ENCODE measurements around the gene DKC1.
"Not testable (repeated sequence)": the region's sequence is repeated elsewhere in the genome, so short reads cannot be mapped to it uniquely, and the experiment has no call there.

DNA sequence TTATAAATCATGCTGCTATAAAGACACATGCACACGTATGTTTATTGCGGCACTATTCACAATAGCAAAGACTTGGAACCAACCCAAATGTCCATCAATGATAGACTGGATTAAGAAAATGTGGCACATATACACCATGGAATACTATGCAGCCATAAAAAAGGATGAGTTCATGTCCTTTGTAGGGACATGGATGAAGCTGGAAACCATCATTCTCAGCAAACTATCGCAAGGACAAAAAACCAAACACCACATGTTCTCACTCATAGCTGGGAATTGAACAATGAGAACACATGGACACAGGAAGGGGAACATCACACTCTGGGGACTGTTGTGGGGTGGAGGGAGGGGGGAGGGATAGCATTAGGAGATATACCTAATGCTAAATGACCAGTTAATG is 62.9 kb downstream of the DKC1 start:
- TF ChIP-seq, protein P1, sequence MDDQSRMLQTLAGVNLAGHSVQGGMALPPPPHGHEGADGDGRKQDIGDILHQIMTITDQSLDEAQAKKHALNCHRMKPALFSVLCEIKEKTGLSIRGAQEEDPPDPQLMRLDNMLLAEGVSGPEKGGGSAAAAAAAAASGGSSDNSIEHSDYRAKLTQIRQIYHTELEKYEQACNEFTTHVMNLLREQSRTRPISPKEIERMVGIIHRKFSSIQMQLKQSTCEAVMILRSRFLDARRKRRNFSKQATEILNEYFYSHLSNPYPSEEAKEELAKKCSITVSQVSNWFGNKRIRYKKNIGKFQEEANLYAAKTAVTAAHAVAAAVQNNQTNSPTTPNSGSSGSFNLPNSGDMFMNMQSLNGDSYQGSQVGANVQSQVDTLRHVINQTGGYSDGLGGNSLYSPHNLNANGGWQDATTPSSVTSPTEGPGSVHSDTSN (CRISPR knock-in tag; IDR thresholded peaks at IDR 0.05): not testable (repeated sequence)
- TF ChIP-seq, protein P2, sequence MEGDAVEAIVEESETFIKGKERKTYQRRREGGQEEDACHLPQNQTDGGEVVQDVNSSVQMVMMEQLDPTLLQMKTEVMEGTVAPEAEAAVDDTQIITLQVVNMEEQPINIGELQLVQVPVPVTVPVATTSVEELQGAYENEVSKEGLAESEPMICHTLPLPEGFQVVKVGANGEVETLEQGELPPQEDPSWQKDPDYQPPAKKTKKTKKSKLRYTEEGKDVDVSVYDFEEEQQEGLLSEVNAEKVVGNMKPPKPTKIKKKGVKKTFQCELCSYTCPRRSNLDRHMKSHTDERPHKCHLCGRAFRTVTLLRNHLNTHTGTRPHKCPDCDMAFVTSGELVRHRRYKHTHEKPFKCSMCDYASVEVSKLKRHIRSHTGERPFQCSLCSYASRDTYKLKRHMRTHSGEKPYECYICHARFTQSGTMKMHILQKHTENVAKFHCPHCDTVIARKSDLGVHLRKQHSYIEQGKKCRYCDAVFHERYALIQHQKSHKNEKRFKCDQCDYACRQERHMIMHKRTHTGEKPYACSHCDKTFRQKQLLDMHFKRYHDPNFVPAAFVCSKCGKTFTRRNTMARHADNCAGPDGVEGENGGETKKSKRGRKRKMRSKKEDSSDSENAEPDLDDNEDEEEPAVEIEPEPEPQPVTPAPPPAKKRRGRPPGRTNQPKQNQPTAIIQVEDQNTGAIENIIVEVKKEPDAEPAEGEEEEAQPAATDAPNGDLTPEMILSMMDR (tag by site-specific recombination; IDR thresholded peaks at IDR 0.05): not testable (repeated sequence)
- TF ChIP-seq, protein P3, sequence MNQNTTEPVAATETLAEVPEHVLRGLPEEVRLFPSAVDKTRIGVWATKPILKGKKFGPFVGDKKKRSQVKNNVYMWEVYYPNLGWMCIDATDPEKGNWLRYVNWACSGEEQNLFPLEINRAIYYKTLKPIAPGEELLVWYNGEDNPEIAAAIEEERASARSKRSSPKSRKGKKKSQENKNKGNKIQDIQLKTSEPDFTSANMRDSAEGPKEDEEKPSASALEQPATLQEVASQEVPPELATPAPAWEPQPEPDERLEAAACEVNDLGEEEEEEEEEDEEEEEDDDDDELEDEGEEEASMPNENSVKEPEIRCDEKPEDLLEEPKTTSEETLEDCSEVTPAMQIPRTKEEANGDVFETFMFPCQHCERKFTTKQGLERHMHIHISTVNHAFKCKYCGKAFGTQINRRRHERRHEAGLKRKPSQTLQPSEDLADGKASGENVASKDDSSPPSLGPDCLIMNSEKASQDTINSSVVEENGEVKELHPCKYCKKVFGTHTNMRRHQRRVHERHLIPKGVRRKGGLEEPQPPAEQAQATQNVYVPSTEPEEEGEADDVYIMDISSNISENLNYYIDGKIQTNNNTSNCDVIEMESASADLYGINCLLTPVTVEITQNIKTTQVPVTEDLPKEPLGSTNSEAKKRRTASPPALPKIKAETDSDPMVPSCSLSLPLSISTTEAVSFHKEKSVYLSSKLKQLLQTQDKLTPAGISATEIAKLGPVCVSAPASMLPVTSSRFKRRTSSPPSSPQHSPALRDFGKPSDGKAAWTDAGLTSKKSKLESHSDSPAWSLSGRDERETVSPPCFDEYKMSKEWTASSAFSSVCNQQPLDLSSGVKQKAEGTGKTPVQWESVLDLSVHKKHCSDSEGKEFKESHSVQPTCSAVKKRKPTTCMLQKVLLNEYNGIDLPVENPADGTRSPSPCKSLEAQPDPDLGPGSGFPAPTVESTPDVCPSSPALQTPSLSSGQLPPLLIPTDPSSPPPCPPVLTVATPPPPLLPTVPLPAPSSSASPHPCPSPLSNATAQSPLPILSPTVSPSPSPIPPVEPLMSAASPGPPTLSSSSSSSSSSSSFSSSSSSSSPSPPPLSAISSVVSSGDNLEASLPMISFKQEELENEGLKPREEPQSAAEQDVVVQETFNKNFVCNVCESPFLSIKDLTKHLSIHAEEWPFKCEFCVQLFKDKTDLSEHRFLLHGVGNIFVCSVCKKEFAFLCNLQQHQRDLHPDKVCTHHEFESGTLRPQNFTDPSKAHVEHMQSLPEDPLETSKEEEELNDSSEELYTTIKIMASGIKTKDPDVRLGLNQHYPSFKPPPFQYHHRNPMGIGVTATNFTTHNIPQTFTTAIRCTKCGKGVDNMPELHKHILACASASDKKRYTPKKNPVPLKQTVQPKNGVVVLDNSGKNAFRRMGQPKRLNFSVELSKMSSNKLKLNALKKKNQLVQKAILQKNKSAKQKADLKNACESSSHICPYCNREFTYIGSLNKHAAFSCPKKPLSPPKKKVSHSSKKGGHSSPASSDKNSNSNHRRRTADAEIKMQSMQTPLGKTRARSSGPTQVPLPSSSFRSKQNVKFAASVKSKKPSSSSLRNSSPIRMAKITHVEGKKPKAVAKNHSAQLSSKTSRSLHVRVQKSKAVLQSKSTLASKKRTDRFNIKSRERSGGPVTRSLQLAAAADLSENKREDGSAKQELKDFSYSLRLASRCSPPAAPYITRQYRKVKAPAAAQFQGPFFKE (tag by site-specific recombination; IDR thresholded peaks at IDR 0.05; ENCODE audit: borderline replicate concordance): not testable (repeated sequence)
- TF ChIP-seq KLF7 (tag by site-specific recombination; IDR thresholded peaks at IDR 0.05; ENCODE audit: borderline replicate concordance); ZNF792 (tag by site-specific recombination; IDR thresholded peaks at IDR 0.05); ZNF558 (tag by site-specific recombination; IDR thresholded peaks at IDR 0.05): not testable (repeated sequence)
- TF ChIP-seq, protein P4, sequence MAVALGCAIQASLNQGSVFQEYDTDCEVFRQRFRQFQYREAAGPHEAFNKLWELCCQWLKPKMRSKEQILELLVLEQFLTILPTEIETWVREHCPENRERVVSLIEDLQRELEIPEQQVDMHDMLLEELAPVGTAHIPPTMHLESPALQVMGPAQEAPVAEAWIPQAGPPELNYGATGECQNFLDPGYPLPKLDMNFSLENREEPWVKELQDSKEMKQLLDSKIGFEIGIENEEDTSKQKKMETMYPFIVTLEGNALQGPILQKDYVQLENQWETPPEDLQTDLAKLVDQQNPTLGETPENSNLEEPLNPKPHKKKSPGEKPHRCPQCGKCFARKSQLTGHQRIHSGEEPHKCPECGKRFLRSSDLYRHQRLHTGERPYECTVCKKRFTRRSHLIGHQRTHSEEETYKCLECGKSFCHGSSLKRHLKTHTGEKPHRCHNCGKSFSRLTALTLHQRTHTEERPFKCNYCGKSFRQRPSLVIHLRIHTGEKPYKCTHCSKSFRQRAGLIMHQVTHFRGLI (tag by site-specific recombination; IDR thresholded peaks at IDR 0.05): not testable (repeated sequence)
